ENCODE results near the gene CXCL8.
"Not testable (repeated sequence)": the region's sequence is repeated elsewhere in the genome, so short reads cannot be mapped to it uniquely, and the experiment has no call there.

CXCL8 gene

GRCh38 chr4:73743795-73744194 lies 3.4 kb downstream of the CXCL8 start:
- no peak for DNase-seq

- DNase-seq = no peak
Measured at GRCh38 chr4:73744203-73744602, 3.8 kb downstream of the CXCL8 start.

- no peak for DNase-seq
Measured at GRCh38 chr4:73750730-73751129, 10.4 kb downstream of the CXCL8 start.

DNA sequence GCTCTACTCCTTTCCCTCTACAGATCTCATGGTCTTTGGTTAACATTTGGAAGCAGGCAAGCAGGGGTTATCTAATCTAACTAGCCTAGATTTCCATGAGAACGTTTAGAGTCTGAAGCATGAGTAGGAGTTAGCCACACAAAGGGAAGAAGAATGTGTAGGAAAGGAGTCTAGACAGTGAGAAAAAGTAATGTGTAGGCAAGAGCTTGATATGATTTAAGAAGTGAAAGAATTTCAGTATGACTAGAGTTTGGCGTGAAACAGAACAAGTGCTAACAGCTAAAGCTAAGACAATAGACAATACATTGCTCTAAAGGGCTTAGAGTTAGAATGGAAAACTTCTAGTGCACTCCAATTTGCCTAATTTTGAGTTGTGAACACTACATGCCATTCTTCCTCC lies 10.8 kb downstream of the CXCL8 start:
- no peak for DNase-seq

GRCh38 chr4:73751830-73752229 lies 11.5 kb downstream of the CXCL8 start:
- no peak for DNase-seq

- no peak for DNase-seq
Measured at GRCh38 chr4:73752424-73752823, 12.1 kb downstream of the CXCL8 start.

- no peak for DNase-seq
Measured at GRCh38 chr4:73753215-73753614, 12.8 kb downstream of the CXCL8 start.

DNA sequence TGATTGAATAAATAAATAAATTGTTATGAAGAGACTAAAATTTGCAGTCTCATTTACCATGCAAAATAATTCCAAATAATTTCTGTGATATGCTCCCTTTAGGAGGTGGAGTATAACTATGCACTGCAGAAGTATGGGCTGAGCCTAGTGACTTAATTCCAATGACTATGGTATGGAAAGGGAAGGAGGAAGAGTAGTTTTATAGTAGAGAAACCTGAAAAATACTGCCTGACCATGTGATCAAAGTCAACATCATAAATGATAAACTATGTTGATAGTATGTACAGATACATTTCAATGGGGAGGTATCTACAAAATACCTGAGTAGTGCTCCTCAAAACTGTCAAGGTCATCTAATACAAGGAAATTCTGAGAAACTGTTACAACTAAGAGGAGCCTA lies 14.6 kb downstream of the CXCL8 start:
- no peak for DNase-seq

GRCh38 chr4:73759357-73759756 lies 19.0 kb downstream of the CXCL8 start:
- no peak for DNase-seq

GRCh38 chr4:73761856-73762255 lies 21.5 kb downstream of the CXCL8 start:
- no peak for DNase-seq

GRCh38 chr4:73762409-73762808 lies 22.0 kb downstream of the CXCL8 start:
- no peak for DNase-seq

DNA sequence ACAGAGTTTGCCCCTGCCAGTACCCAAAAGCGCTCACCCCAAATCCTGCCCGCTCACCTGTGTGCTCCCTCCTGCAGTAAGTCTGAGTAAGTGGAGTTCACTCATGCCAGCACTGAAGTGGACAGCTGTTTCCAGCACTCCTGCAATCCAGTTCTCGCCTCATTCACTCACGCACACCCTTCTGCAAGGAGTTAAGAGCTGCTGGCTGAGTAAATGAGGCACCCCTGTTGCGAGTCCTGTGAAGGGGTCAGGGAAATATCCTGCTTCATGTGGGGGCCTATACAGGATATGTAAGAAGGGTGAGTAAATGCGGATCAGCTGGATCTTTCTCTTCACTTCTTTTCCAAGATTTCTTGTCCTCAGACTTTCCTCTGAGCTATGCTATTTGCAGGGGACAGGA lies 23.5 kb downstream of the CXCL8 start:
- DNase-seq = no peak

DNA sequence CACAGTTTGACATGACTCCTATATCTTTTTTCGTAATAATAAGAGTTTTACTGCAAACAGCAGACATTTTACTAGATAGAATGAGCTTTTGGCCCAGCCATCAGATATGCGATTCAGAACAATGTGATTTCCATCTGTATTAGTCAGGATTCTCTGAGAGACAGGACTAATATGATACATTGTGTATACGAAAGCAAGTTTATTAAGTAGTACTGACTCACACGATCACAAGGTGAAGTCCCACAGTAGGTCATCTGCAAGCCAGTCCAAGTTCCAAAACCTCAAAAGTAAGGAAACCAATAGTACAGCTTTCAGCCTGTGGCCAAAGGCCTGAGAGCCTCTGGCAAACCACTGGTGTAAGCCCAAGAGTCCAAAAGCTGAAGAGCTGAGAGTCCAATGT lies 24.1 kb downstream of the CXCL8 start:
- DNase-seq = no peak

GRCh38 chr4:73765296-73765695 lies 24.9 kb downstream of the CXCL8 start:
- no peak for DNase-seq

- peak; percentile 18 for DNase-seq
Measured at GRCh38 chr4:73770917-73771316, 30.5 kb downstream of the CXCL8 start.

- DNase-seq = no peak
Measured at GRCh38 chr4:73772363-73772762, 32.0 kb downstream of the CXCL8 start.

- DNase-seq = not testable (repeated sequence)
Measured at GRCh38 chr4:73774406-73774805, 34.0 kb downstream of the CXCL8 start.

DNA sequence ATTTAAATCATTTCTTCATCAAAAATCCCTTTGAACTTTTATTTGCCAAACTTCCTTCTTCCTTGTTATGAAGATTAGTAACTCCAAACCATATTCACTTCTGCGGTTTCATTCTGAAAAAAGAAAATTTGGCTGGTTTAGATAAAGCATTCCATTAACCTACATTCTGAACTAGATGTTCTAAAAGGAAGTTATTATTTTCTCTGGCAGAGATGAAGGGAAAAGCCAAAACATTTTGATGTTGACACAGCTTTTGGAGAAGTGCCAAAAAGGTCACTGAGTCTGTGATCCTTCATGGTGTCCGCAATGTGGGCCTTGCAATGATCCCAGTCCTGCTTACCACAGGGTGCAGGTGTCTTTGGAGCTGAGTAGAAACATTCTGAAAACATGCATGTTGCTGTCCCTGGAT lies 36.0 kb downstream of the CXCL8 start:
- DNase-seq = peak; percentile 74

DNA sequence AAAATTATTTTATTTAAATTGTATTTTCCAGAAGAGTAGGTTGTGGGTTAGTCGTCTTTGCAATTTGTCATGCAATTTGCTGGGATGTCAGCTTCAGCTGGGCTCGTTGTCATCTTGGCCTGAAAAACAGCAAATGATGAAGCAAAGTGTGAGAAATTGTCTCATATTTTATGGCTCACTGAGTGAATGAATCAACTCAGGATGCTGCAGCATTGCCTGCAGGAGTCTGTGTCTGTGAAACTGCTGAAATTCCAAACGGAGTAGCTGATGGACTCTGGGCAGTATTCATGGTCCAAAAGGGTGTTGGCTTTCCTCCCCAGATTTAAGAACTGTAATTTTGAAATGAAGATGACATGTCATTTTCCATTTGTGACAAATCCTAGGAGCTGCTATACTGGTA lies 37.2 kb downstream of the CXCL8 start:
- no peak for DNase-seq

- DNase-seq = no peak
Measured at GRCh38 chr4:73780243-73780642, 39.9 kb downstream of the CXCL8 start.

- DNase-seq = no peak
Measured at GRCh38 chr4:73780834-73781233, 40.5 kb downstream of the CXCL8 start.

DNA sequence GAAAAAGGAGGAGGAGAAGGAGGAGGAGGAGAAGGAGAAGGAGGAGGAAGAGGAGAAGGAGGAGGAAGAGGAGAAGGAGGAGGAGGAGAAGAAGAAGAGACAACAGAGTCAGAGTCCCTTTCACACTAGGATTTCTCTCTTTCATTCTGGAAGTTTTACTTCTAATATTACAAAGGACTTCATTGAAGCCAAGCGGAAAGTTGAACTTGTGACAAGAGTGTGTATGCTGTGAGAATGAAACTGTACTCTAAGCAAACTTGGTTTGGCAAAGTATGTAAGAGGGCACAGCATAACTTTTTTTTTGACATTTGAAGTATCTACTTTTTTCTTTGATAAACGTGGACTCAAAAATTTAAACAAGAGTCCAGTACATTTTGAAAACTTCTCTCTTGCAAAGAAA lies 48.0 kb downstream of the CXCL8 start:
- DNase-seq = no peak
